Adipose tissue (tissue), 3 donors: ENCODE results near the gene EGFLAM. TPM values are rescaled to one million over a fixed set of nuclear protein-coding genes. Genes with fewer than 3 reads are reported as not detected.

ENCODE experiments used
- H3K27ac ChIP-seq: one replicate; pipeline ENCODE4 v1.5.1; 2013; ENCODE audit warnings: low read depth, low read length
- WGBS, 3 donors: extraction: QIAGEN DNeasy Blood & Tissue Kit; methylation state at CpG; one replicate each; pipeline ENCODE4 v1.1.7; 2013; 5-methylcytosine and 5-hydroxymethylcytosine counted together
- polyA plus RNA-seq, 3 donors: library from polyadenylated mRNA; stranded (reverse); fragments of 200-250 nt; gene quantifications; one replicate each; pipeline ENCODE4 v1.2.3, GENCODE V29; 2013
- donor health status: healthy with polysubstance abuse.
- donor health status: Bipolar disorder and iron deficiency.
- donor health status: healthy.

The EGFLAM gene
- polyA plus RNA-seq, 3 donors = 7.5 to 76.7 (median 25.9) TPM

DNA sequence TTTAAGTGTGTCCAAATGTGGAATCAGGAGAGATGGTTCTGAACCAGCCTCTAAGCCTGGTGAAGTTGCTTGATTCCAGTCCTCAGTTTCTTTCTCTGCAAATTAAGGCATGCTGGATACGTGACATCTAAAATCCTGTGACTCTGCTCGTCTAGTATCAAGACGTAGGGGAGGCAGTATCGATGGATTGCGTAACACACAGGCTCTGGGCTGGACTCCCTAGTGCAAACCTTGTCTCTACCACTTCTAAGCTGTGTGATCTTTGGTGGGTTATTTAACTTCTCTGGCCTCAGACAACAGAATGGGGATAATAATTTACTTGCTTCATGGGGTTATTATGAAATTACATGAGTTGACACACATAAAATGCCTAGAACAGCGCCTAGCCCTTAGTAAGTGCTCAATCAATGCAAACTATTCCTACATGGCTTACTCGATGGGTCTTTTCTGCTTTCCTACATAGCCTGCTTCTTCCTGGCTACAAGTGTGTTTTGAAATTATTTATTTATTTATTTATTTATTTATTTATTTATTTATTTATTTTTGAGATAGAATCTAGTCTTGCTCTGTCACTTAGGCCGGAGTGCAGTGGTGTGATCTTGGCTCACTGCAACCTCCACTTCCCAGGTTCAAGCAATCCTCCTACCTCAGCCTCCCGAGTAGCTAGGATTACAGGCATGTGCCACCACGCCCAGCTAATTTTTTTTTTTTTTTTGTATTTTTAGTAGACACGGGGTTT, 102.1 kb downstream of the EGFLAM start:
- 84 to 90% (median 86%) methylated on average over 10 to 11 of the region's 11 CpGs for WGBS, 3 donors

DNA sequence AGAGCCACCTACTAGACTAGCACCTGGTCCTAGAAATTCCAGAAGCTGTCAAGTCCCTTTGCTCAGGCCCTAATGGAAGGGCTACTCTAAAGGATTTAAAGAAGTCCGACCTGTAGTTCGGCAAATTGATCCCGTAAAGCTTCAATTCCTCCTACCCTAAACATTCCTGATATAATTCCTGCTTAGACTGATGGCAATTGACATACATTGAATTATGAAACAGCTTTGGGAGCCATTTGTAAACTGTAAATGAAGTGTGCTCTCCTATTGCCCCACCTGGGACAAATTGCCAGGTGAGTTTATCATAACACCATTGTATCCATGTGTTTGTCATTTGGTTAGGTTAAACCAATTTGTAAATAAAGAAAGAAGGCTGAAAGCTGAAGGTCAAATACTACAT, 104.4 kb downstream of the EGFLAM start:
- no peak overlapping the region for H3K27ac ChIP-seq
- WGBS, 3 donors = 63 to 93% (median 90%) methylated on average over 3 of the region's 3 CpGs

More for the DNA sequence above, 102.1 kb downstream of the EGFLAM start:
- no peak overlapping the region for H3K27ac ChIP-seq

GRCh38 chr5:38364825-38365224, 106.5 kb downstream of the EGFLAM start:
- no peak overlapping the region for H3K27ac ChIP-seq
- WGBS, 3 donors = 63 to 73% (median 65%) methylated on average over 2 of the region's 2 CpGs

- WGBS, 3 donors = 44 to 72% (median 72%) methylated on average over 3 of the region's 3 CpGs
These were observed 109.1 kb downstream of the EGFLAM start for GRCh38 chr5:38367410-38367809.

GRCh38 chr5:38367966-38368365, 109.6 kb downstream of the EGFLAM start:
- 10 to 32% (median 23%) methylated on average over 5 of the region's 5 CpGs for WGBS, 3 donors
- no peak overlapping the region for H3K27ac ChIP-seq

More at GRCh38 chr5:38367410-38367809, 109.1 kb downstream of the EGFLAM start:
- H3K27ac ChIP-seq = no peak overlapping the region

- H3K27ac ChIP-seq = no peak overlapping the region
- 46 to 62% (median 50%) methylated on average over 5 of the region's 5 CpGs for WGBS, 3 donors
These were observed 111.3 kb downstream of the EGFLAM start for GRCh38 chr5:38369692-38370091.

DNA sequence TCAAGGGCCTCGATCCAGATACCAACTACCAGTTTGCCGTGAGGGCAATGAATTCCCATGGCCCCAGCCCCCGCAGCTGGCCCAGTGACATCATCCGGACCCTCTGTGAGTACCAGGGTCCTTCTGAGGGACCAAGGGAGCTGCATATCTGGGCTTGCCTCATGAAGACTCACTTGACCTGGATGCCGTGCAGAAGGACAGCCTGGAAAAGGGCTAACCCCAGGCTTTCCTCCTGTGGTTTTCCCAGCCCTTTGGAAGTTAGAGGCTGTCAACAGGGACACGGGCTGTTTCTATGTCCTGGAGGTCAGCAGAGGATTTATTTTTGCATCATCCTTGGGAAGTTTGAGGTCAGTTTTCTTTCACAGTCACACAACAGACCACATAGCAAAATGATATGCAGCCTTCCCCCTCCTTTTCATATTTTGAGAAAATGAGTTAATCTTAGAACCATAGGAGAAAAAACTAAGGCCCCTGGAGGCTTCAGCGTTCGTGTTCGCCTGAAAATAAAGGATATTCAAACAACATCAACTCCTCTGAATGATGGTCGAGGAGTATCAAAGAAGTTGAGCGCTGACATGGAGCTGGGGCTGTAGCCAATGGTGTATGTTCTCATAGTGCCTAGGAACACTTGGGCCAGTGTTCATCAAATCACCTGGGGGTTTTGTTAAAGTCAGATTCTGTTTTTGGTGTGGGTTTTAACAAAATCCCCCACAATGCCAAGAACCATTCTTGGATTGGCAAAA, 112.2 kb downstream of the EGFLAM start:
- WGBS, 3 donors = 74 to 85% (median 77%) methylated on average over 11 of the region's 11 CpGs
- no peak overlapping the region for H3K27ac ChIP-seq

DNA sequence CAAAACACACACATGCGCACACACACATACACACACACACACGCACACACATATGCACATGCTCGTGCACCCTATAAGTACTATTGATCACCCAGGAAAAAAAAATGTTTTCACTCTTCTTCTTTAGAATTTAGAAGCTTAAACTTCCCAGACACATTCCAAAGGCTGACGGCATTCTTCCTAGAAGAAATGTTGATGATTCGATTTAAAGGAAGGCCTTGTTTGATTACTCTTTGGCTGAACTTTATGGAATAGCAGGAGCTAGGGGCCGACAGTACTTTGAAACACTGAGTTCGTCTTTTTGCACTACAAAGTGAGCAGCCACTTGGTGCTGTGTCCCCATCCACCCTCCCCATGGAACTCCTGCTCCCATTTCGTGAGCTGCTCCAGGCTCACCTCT, 113.2 kb downstream of the EGFLAM start:
- no peak overlapping the region for H3K27ac ChIP-seq
- WGBS, 3 donors = 79 to 89% (median 83%) methylated on average over 8 of the region's 8 CpGs

DNA sequence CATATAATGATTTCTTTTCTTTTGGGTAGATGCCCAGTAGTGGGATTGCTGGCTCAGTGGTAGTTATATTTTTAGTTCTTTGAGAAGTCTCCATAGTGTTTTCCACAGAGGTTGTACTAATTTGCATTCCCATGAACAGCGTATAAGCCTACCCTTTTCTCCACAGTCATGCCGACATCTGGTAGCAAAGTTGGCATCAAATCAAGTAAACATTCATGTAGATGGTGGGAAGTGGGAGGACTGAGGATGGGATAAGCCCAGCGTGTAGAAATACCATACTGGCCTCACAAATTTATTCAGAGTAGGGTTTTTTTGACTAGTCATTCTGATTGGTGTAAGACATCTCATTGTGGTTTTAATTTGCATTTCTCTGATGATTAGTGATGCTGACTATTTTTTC, 115.4 kb downstream of the EGFLAM start:
- WGBS, 3 donors = 60 to 67% (median 65%) methylated on average over 3 of the region's 3 CpGs
- no peak overlapping the region for H3K27ac ChIP-seq

- WGBS, 3 donors = 72 to 83% (median 82%) methylated on average over 1 of the region's 1 CpG
- H3K27ac ChIP-seq = no peak overlapping the region
These were observed 117.1 kb downstream of the EGFLAM start for GRCh38 chr5:38375423-38375822.

- no peak overlapping the region for H3K27ac ChIP-seq
- 78 to 87% (median 79%) methylated on average over 2 of the region's 2 CpGs for WGBS, 3 donors
These were observed 118.0 kb downstream of the EGFLAM start for GRCh38 chr5:38376404-38376803.

- 63 to 83% (median 76%) methylated on average over 1 of the region's 1 CpG for WGBS, 3 donors
- H3K27ac ChIP-seq = no peak overlapping the region
These were observed 120.2 kb downstream of the EGFLAM start for GRCh38 chr5:38378579-38378978.

DNA sequence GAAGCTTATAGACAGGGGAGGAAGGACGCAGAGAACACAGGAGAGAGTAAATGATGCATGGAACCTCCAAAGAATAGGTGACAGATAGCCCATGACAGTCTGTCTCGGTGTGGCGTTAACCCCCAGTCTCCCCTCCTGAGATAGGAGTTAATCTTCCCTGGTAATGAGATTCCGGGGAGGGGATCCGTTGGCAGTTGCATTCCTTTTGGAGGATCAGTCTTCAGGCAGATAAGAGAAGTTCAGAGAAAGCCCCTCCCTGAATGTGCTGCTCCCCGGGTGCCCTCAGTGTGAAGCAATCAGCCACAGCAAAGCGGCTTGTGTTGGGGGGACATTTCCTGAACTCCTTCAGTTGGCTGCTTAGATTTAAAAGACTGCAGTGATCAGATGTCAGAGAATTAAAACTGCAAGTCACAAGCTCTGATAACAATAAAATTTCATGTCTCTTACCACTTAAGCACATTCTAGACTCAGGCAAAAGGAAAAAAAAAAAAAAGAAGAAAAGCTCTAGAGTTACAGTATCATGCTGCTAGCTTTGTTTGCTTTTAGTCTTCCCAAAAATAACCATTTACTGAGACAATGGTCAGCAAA, 121.1 kb downstream of the EGFLAM start:
- WGBS, 3 donors = 24 to 31% (median 26%) methylated on average over 7 of the region's 7 CpGs
- H3K27ac ChIP-seq = no peak overlapping the region

- 81 to 85% (median 84%) methylated on average over 4 of the region's 4 CpGs for WGBS, 3 donors
- no peak overlapping the region for H3K27ac ChIP-seq
These were observed 122.2 kb downstream of the EGFLAM start for GRCh38 chr5:38380537-38380936.

DNA sequence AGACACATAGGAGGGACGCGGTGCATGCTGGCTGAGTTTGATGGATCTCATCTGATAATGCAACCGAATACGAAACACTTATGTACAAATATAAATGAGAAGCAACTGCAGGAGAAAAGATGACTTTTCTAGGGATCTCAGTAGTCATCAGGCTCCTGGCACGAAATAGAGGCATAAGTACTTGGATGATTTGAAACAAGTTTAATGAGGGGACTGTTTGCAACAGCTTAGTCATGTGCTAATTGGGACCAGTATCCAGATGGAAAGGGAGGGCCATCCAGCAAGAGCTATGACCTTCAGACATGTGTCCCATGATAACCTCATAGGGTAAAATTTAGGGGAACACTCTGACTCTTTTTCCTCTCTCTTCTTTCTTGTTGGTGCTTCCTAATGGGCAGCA, 123.0 kb downstream of the EGFLAM start:
- 84 to 89% (median 86%) methylated on average over 5 of the region's 5 CpGs for WGBS, 3 donors

GRCh38 chr5:38382898-38383297, 124.5 kb downstream of the EGFLAM start:
- WGBS, 3 donors = 17 to 36% (median 35%) methylated on average over 7 of the region's 7 CpGs
- H3K27ac ChIP-seq = no peak overlapping the region

More for the DNA sequence above, 123.0 kb downstream of the EGFLAM start:
- no peak overlapping the region for H3K27ac ChIP-seq

DNA sequence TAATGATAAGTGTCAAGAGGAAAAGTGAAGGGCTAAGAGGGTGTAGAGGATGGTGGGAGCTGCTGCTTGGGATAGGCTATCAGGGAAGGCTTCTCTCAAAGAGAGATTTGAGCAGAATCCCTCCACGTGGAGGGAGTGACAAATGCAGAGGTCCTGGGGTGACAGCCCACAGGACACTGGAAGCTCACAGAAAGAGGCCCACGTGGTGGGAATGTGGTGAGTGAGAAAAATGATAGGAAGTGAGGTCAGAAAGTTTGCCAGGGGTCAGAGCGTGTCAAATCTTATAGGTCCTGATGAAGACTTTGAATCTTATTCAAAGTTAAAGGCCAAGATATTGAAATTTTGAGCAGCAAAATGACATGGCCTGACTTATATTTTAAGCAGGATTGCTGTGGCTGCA, 125.3 kb downstream of the EGFLAM start:
- WGBS, 3 donors = 53 to 64% (median 53%) methylated on average over 3 of the region's 3 CpGs
- no peak overlapping the region for H3K27ac ChIP-seq

DNA sequence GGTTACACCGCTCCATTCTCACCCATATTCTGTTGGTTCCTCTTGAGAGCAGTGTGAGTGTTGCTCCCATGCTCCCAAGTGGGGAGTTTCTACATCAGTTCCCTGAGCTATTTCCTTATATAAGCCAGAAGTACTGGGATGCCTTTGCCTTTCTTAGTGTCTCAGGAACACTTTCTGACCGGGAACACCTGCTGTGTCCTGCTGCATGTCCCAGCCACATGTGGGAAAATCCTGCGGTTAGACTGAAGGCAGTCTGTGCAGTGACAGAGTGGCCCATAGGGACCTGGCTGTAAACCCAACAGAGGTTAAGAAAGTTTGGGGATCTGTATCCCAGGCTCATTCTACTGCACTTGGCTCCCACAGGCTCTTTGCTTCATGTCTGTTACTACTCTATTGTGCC, 126.0 kb downstream of the EGFLAM start:
- H3K27ac ChIP-seq = no peak overlapping the region
- 70 to 84% (median 81%) methylated on average over 3 of the region's 3 CpGs for WGBS, 3 donors

GRCh38 chr5:38387161-38387560, 128.8 kb downstream of the EGFLAM start:
- no peak overlapping the region for H3K27ac ChIP-seq
- WGBS, 3 donors = 68 to 79% (median 77%) methylated on average over 2 of the region's 2 CpGs
